GM23248 (cell line): ENCODE measurements around the gene UBTD2.

Experiments used
- EZH2 ChIP-seq: fragments of 200-600 bp; sonication (generic); IDR thresholded peaks from 2 replicates; pipeline ENCODE4 v1.6.1; 2018; ENCODE audit warnings: antibody characterized with exemption, mild to moderate bottlenecking; ENCODE audit not compliant: insufficient read depth, poor library complexity, severe bottlenecking
- EZH2phosphoT487 ChIP-seq: fragments of 200-600 bp; sonication (generic); IDR thresholded peaks from 2 replicates; pipeline ENCODE4 v1.6.1; 2018; ENCODE audit warnings: antibody characterized with exemption, moderate library complexity, mild to moderate bottlenecking, low read depth; ENCODE audit not compliant: insufficient read depth

- TF ChIP-seq EZH2 (no peak), EZH2phosphoT487 (no peak)
These were observed 2.2 kb downstream of the UBTD2 start for GRCh38 chr5:172281346-172281745.
